GDM1 (cell line): ENCODE data around the gene TGM4.
A peak's percentile ranks its signal among the peaks of the same experiment; 100 is the strongest.

Experiments used
- DNase-seq: peaks from one replicate; lab custom pipeline; 2025; lab: John Stamatoyannopoulos, UW

The TGM4 gene

DNA sequence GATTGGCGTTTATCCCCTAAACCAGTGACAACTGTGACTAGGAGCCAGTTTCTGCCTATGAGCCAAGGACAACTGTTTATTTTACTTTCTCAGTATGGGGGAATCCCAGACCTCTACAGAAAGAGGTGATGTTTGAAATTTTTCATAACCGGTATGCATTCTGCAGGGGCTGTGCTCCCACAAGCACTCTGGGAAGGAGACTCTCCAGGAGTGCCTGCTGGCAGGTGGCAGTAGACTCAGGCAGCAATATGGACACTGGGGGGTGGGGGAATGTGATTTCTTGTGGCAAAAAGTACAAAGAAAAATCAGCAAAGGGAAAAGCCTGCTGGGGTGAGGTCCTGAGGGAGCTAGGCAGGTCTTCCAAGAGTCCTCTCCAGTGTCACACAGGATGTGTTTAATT is 5.9 kb downstream of the TGM4 start:
- DNase-seq = no peak

DNA sequence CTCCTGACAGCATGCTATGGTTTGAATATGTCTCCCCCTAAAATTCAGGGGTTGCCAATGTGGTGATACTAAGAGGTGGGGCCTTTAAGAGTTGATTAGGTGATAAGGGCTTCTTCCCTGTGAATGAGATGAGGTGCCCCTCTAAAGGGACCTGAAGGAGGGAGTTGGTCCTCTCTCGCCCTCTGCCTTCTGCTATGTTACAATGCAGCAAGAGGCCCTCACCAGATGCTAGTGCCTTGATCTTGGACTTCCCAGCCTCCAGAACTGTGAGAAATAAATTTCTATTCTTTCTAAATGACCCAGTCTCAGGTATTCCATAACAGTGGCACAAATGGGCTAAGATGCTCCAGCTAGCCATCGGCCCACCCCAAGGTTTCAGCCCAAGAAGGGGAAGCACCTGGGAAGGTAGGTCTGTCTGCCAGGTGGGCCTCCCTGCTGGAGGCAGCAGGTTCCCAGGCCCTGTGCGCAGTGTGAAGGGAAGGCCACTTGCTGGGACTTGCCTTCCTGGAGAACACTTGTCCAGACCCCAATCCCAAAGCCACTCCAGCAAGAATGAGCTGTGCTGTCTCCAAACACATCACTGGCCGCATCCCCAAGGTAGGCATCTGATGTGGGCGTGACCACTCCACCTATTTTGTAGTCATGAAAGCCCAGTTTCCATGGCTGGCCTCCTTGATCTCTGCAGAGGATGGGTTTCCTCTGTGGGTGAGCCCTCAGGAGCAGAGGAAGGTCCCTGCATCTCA is 9.0 kb downstream of the TGM4 start:
- no peak for DNase-seq

DNA sequence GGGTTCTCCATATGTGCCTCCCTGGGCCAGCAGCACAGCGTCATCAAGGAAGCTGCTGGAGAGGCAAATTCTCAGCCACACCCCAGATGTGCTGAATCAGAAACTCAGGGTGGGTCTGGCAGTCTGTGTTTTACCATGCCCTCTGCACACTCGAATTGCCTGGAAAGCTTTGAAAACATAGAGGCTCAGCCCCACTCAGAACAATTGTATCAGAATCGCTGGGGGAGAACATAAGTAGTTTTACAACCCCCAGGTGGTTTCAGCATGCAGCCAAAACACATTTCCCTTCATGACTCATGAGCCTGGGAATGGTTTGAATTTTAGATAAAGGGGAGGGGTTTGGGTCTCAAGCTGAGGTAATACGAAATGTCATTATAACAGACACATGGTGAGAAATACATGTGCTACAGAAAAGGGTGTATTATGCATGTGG is 9.6 kb downstream of the TGM4 start:
- DNase-seq = no peak

DNA sequence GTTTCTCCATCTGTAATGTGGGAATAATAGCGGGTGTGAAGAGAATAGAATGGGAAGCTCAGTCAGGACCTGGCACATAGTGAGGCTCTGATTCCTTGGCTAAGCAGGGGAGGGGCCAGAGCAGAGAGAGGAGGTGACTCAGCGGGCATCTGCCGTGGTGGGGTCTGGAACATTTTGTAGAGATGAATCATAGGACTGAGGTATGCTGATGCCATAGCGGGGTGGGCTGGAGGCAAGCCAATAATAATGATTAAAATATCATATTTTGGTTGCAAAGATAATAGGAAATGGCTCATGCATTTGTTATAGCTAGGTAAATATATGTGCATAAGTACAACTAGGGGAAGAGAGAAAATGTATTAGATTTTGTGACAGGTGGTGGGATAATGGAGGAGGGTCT is 11.2 kb downstream of the TGM4 start:
- no peak for DNase-seq

DNA sequence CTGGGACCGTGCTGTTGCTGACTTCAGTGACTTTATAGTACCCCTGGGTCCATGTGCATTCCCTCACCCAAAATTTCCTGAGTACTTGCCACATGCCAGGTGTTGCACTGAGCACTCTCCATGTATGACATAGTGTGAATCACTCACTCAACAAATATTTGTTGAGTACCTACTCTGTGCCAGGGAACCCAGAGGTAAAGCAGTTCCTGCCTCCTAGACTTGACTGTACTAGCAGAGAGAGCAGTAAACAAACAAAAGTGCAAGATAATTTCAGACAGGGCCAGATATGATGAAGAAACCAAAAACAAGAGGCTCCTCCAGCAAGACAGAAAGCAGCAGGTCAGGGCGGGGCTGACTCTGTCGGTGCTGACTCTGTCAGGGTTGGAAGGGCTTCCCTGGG is 12.2 kb downstream of the TGM4 start:
- no peak for DNase-seq

DNA sequence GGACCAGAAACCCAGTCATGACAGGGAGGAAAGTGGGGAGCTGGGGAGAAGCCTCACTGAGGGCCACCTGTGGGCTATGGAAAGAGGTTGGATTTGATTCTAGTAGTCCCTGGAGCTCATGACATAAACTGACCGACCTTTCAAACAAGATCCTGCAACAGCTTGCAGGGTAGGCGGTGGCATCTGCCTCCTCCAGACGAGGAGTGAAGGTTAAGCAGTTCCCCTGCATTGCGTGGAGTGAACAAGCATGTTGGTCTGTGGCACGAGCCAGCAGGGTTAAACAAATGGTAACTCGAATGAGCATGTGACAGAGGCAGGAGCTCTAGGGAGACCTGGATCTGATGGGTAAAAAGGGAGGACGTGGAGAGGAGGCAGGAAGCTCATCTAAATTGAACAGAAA is 12.7 kb downstream of the TGM4 start:
- DNase-seq = no peak

DNA sequence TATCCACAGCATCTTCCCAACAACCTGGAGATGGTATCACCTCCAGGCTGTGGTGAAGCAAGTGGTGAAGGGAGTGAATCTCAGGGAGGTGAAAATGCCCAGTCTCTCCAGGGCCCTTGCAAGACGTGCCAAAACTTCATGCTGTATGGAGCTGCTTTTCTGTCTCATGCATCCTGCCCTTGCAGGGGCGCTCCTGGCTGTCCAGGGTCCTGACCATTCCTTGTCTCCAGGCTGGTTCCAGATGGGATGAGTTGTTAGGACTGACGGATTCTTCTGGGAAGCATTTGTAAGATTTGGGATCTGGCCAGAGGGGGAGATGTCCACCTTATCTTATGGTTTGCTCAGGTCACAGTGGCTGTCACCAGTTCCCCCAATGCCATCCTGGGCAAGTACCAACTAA is 15.8 kb downstream of the TGM4 start:
- no peak for DNase-seq

DNA sequence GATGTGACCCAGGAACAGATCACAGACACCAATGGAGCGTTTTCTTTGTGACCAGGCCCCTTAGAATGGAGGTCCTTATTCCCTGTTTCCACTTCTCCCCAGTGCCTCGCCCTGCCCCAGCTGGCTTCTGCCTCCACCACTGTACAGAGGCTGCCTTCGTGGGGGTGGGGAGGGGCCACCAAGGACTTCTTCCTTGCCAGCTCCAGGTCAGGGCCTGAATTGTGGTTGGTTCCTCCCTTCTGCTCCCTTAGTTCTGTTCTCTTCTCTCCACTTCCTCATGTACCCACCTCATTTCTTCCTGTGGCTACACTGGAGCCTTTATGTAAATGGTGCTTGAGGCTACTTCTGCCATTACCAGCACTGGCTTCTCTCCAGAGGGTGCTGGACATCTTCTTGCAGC is 16.4 kb downstream of the TGM4 start:
- DNase-seq = no peak

DNA sequence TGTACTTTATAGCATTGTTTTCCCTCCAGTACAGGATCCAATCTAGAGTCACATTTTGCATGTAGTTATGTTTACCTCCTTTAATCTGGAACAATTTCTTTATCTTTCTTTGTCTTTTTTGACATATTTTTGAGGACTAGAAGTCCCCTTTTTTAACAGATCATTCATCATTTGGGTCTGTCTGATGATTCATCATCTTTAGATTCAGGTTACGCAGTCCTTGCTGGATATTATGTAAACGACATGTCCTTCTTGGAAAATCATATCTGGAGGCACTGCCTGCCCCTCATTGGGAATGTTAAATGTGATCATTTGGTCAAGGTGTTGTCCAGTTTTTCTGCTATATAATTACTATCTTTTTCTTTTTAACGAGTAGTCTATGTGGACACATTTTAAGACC is 18.3 kb downstream of the TGM4 start:
- no peak for DNase-seq

DNA sequence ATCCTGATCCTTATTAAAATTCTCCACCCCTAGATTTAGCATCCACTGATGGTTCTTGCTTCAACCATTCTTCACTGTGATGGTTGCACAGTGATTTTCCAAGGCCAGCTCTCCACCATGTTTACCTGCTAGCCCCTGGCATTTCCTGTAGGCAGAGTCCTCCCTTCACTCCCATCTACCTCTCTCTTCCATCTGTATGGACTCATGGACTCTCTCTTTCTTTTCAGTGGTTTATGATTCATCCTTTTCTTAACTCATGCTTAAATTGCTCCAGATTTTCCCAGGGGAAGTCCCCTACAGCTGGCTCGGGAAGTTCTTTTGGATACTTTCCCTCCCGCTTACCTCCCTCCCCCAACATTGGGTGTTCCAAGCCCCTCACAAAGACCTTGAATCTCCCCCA is 18.7 kb downstream of the TGM4 start:
- DNase-seq = no peak

DNA sequence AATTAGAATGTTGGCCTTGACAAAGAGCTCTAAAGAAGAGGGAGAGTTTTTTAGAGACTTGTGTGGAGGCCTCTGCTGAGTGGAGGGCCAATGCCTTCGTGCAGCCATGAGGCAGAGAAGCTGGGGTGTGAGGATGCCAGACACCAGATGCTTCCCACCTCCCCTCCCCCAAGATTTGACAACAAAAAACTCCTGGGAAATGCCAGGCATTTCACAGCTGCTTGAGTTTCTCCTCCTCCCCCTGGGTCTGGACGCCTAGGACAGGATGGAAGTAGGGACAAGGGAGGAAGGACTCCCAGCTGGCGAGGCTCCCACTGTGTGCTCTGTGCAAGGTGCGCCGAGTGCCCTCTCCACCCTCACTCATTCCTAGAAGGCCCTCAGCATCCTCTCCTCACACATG is 20.1 kb downstream of the TGM4 start:
- no peak for DNase-seq

DNA sequence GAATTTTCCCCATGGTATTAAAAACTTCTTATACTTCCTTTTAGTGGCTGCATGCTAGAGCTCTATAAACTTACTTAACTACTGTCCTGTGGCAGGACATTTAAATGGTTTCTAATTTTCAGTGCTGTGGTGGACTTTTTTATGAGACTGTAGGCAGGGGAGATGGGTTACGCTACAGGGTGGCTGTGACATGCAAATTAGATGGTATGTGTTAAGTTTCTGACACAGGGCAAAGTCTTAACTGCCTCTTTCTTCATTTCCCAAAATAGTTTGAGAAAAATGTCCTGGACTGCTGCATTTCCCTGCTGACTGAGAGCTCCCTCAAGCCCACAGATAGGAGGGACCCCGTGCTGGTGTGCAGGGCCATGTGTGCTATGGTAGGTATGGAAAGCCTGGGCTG is 22.0 kb downstream of the TGM4 start:
- no peak for DNase-seq

DNA sequence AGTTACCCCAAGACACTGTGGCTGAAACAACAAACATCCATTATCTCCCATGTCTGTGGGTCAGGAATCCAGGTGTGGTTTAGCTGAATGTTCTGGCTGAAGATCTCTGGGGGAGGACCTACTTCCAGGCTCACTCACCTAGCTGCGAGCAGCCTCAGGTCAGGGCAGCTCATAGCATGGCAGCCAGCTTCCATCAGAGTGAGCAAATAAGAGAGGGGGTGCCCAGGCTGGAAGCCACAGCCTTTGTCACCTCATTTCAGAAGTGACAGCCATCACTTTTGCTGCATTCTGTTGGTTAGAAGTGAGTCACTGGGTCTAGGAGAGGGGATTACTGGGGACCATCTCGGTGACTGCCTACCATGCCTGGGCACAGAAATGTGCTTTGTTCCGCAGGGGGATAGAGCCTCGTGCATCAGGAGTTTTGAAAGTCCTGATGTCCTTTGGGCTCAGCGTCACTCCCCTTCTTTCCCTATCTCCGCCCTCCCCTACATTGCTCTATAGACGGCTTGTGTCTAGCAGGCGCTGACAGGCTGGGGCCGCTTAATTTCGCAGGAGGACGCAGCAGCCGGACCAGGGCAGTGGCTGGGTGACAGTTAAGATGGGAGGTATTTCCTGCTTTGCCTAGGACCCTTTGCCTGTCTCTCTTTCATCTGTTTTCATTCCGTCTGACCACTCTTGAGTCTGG is 25.4 kb downstream of the TGM4 start:
- DNase-seq = no peak

DNA sequence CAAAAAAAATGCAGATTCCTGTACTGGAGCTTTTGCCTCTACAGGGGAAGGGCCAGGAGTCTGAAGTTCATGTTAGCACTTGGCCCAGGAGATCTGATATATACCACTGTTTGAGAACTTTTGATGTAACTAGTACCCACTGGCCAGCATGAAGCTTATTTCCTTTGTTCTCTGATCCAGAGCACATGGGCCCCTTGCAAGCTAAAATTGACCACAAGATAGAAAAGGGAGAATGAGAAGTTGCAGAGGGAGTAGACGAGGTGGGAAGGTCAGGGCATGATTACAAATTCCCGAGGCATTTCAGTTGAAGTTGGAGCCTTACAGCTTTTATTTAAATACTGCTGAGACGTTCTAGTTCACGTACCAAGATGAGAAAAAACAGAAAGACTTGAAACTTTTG is 28.2 kb downstream of the TGM4 start:
- no peak for DNase-seq

DNA sequence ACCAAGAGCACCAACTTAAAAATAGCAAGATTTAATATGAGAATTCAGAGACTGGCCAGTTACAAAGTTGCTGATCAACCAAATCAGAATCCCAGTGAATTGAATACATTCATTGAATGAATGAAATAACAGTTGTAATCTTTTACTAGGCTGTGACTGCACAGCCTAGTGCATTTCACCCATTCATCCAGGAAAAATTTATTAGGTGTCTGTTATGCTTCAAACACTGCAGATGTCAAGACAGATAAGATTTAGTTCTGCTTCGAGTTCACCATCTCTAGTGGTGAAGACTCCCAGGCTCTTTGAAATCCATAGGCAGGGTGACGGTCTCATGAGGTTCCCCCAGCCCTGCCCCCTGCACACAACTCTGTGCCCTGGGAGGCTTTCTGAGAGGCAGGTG is 28.9 kb downstream of the TGM4 start:
- no peak for DNase-seq

DNA sequence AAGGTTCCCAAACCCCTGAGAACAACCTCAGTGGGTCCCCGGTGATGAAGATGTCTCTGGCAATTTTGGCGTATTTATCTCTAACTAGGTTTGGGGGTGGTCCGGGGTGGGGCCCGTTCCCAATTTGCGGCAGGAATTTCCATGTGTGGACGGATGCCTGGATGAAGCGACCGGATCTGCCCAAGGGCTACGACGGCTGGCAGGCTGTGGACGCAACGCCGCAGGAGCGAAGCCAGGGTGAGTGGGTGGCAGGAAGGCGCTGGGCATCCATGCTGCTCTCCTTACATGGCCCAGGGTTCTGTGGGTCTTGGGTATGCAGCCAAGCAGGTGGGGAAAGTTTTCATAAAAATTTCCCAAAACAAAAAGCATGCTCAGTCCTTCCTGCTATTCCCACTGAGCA is 29.3 kb downstream of the TGM4 start:
- no peak for DNase-seq

DNA sequence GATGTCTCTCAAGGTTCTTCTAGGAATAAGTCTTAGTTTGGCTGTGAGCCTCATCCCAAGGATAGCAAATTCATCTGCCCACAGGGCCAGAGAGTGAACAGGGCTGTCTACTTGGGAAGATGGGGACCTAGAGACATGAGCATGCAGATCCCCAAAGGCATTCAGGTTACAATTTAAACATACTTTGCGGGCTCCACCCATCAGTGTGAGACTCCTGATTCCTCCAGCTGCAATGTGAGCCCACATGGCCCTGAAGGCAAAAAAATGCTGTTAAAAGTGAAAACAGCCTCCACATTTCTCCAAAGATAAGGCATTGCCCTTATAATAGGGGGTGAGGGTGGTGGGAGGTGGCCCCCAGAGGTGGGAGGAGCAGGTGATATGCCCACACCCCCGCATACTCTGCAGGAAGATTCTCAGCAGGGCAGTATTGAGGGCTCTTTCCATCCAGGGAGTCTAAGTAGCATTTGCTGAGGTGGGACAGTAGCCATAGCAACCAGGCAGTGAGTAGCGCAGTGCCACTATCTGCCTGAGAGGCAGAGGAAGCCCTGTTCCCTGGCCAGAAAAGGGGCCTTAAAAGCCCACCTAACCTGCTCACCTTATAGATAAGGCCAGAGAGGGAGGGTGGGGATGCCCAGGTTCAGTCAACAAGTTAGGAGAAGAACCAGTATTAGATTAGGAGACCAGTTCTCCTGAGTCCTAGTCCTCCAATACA is 31.2 kb downstream of the TGM4 start:
- no peak for DNase-seq

DNA sequence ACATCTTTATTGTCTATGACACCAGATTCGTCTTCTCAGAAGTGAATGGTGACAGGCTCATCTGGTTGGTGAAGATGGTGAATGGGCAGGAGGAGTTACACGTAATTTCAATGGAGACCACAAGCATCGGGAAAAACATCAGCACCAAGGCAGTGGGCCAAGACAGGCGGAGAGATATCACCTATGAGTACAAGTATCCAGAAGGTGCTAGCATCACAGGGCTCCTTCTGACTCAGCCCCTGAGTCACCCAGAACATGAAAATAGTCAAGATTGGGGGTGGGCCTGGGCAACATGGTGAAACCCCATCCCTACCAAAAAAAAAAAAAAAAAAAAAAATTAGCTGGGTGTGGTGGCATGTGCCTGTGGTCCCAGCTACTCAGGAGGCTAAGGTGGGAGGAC is 32.6 kb downstream of the TGM4 start:
- DNase-seq = no peak

DNA sequence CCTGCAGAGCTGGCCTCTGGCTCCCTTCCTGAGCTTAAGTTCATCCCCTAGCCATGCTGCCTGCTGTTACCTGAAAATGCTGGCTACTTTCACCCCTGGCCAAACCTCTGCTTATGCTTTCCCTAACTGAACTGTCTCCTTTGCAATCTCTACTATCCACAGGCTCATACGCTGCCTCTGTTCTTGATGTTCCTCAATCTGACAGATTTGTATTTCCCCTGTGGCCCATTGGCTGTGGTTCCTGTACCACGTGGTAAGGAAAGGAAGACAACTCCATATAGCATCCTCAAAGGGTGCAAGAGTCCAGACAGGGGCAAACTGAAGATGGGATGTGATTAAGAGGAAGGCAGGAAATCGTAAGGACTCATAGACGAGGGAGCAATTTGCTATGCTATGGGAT is 33.2 kb downstream of the TGM4 start:
- DNase-seq = no peak

DNA sequence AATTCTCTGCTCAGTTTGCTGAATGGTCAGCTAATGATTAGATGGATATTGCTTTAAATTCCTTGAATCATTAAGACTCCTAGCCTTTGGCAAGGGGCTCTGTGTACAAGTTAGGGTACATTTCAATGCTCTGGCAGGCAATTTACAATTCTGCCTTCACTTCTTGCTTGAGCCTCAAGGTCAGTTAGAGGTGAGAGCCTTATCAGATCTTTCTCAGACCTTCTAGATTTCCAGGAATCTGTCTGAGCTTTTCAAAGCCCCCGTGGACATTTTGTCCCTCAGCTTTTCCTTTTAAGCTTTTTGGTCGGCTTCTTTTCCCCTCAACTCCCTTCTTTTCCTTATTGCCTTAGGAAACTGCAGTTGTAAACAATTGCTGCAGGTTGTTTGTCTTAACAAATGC is 34.7 kb downstream of the TGM4 start:
- no peak for DNase-seq

DNA sequence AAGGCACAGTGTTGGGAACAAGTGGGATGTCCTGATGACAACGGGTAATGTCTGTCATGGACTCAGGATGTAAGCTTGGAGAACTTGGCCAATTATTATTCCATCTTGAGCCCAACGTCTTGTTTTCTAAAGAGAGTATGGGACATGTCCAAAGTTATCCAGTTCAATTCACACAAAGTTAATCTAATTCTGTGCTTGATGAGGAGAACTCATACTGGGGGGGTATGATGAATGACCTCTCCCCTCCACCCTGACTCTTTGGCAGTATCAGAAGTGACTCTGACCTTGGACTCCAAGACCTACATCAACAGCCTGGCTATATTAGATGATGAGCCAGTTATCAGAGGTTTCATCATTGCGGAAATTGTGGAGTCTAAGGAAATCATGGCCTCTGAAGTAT is 36.3 kb downstream of the TGM4 start:
- DNase-seq = no peak

DNA sequence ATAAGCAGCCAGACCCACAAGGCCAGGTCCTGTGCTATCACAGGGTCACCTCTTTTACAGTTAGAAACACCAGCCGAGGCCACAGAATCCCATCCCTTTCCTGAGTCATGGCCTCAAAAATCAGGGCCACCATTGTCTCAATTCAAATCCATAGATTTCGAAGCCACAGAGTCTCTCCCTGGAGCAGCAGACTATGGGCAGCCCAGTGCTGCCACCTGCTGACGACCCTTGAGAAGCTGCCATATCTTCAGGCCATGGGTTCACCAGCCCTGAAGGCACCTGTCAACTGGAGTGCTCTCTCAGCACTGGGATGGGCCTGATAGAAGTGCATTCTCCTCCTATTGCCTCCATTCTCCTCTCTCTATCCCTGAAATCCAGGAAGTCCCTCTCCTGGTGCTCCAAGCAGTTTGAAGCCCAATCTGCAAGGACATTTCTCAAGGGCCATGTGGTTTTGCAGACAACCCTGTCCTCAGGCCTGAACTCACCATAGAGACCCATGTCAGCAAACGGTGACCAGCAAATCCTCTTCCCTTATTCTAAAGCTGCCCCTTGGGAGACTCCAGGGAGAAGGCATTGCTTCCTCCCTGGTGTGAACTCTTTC is 39.6 kb downstream of the TGM4 start:
- DNase-seq = peak; percentile 32

DNA sequence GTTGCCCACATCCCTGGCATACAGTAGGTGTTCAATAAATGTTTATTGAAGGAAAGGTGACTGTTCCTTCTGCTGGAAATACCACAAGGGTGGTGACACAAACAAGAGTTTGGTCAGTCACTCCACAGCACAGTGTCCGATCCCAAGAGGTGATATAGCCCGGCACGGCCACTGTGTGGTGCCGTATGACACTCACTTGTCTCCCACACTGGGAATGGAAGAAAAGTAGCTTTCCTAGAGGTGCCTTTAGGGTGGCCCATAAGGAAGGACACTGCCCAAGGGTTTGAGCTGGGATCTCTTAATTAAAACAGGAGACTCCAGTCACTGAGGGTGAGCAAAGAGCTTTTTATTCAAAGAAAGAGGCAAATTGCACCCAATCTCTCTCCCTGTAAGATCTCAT is 40.5 kb downstream of the TGM4 start:
- peak; percentile 7 for DNase-seq
